ENCODE data around the gene MAP1B. TPM values are rescaled to one million over a fixed set of nuclear protein-coding genes. Genes with fewer than 3 reads are reported as not detected.

Gene MAP1B
- total RNA-seq, 3 donors from 2014 or later = 258 to 2,233 (median 271) TPM

DNA sequence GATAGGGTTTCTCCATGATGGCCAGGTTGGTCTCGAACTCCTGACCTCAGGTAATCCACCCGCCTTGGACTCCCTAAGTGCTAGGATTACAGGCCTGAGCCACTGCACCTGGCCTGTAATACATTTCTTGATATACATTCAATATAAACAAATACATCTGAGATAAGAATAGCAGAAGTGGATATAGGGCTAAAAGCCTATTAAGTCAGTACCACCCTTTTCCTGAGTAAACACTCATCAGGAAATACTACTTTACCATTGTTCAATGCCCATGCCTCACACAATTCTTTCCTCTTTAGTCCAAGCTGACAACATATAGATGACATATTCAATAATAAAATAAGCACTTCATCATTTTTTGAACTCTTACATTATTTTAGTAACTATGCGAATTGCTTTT is 148.0 kb downstream of the MAP1B start:
- Histone ChIP-seq H3K9me3 (no peaks in the 10 kb centered on the region), H3K27ac (no peak overlapping the region), H3K27me3 (no peaks in the 10 kb centered on the region), H3K36me3 (no peaks in the 10 kb centered on the region), H3K4me3 (no peak overlapping the region), H3K4me1 (no peaks in the 10 kb centered on the region)
- intact Hi-C loops (cut with DNase I; ENCODE audit: low total_unique reads) = no loop called here
- no peak for DNase-seq (ENCODE audit: low spot score in 2 of 2)
- TF ChIP-seq, protein P1, sequence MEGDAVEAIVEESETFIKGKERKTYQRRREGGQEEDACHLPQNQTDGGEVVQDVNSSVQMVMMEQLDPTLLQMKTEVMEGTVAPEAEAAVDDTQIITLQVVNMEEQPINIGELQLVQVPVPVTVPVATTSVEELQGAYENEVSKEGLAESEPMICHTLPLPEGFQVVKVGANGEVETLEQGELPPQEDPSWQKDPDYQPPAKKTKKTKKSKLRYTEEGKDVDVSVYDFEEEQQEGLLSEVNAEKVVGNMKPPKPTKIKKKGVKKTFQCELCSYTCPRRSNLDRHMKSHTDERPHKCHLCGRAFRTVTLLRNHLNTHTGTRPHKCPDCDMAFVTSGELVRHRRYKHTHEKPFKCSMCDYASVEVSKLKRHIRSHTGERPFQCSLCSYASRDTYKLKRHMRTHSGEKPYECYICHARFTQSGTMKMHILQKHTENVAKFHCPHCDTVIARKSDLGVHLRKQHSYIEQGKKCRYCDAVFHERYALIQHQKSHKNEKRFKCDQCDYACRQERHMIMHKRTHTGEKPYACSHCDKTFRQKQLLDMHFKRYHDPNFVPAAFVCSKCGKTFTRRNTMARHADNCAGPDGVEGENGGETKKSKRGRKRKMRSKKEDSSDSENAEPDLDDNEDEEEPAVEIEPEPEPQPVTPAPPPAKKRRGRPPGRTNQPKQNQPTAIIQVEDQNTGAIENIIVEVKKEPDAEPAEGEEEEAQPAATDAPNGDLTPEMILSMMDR (IDR thresholded peaks at IDR 0.05) = no peak
- TF ChIP-seq POLR2AphosphoS5 (IDR thresholded peaks at IDR 0.05) (no peak), POLR2A (IDR thresholded peaks at IDR 0.05) (no peak)

DNA sequence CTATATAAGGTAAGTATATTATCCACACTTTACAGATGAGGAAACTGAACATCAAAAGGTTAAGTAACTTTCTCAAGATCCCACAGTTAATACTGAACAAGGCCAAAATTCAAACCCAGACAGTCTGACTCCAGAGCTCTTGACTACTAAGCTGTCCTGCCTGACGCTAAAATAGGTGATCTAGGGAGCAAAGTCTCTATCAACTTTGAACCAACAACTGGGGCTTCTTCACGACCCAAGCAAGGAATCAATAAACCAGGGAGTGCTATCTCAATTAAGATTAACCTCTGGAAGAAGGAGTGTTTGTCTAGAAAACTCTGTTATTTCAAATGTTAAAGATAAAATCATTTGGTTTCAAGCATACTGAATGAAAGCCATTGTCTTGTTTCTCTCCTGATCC is 148.4 kb downstream of the MAP1B start:
- H3K4me3 ChIP-seq = no peak overlapping the region
- no peaks in the 10 kb centered on the region for H3K9me3 ChIP-seq
- no peaks in the 10 kb centered on the region for H3K36me3 ChIP-seq
- TF ChIP-seq POLR2A (IDR thresholded peaks at IDR 0.05) (no peak), POLR2AphosphoS5 (IDR thresholded peaks at IDR 0.05) (no peak)
- TF ChIP-seq, protein P1 (IDR thresholded peaks at IDR 0.05) = no peak
- H3K27ac ChIP-seq = peak overlapping the region in 1 of 2 donors; percentile 50
- intact Hi-C loops (cut with DNase I; ENCODE audit: low total_unique reads) = no loop called here
- no peaks in the 10 kb centered on the region for H3K4me1 ChIP-seq
- no peak for DNase-seq (ENCODE audit: low spot score in 2 of 2)
- no peaks in the 10 kb centered on the region for H3K27me3 ChIP-seq

DNA sequence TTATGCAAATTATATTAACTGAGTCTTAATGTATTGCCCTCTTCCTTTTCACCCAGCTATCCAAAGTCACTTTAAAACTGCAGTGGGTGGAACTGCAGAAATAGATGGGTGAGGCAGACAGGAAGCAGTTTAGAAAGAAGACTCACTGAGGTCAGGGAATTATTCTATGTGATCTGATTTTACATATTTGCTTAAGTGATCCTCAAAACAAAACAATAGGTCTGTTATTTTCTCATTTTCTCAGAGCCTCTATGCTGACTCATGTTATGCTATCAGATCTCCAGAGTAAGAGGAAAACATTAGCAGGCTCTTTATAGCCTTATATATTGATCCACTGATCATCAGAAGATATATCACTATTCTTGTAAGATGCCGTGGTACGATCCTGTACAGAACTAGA is 149.3 kb downstream of the MAP1B start:
- Histone ChIP-seq H3K9me3 (no peaks in the 10 kb centered on the region), H3K36me3 (no peaks in the 10 kb centered on the region), H3K4me1 (no peaks in the 10 kb centered on the region), H3K27ac (no peak overlapping the region), H3K27me3 (no peaks in the 10 kb centered on the region), H3K4me3 (no peak overlapping the region)
- no peak for TF ChIP-seq POLR2AphosphoS5 (IDR thresholded peaks at IDR 0.05)
- no peak for TF ChIP-seq POLR2A (IDR thresholded peaks at IDR 0.05)
- TF ChIP-seq, protein P1 (IDR thresholded peaks at IDR 0.05) = no peak
- intact Hi-C loops (cut with DNase I; ENCODE audit: low total_unique reads) = no loop called here
- DNase-seq (ENCODE audit: low spot score in 2 of 2) = no peak

Other genes starting within 250 kb of the MAP1B start
- 10 to 100 TPM; 47.8 to 71.3 (median 51.8) TPM for gene MRPS27, start 212.8 kb downstream of the MAP1B start, total RNA-seq
- gene PTCD2, start 212.9 kb downstream of the MAP1B start, total RNA-seq = 10 to 100 TPM in 1 of 3 donors, 1 to 10 TPM in 2; 5.6 to 10.1 (median 7.5) TPM